PFSK-1 (cell line): ENCODE data around the gene HLA-DPB1.

Experiments
- FOXP2 ChIP-seq: optimal IDR thresholded peaks from 2 replicates; pipeline ENCODE3; 2011; ENCODE audit warnings: borderline replicate concordance, control low read depth, inconsistent platforms; ENCODE audit not compliant: insufficient read depth; ENCODE audit errors: extremely low read length, extremely low read depth
- POLR2AphosphoS5 ChIP-seq: IDR thresholded peaks from 2 replicates; pipeline ENCODE4 v1.6.1; 2012; ENCODE audit warnings: low read depth, mild to moderate bottlenecking, control low read depth, low read length, moderate library complexity
- SIN3A ChIP-seq: IDR thresholded peaks from 2 replicates; pipeline ENCODE4 v1.6.1; 2012; ENCODE audit warnings: mild to moderate bottlenecking, low read length, moderate library complexity, borderline replicate concordance; ENCODE audit not compliant: insufficient read depth
- TAF1 ChIP-seq: IDR thresholded peaks from 2 replicates; pipeline ENCODE4 v1.6.1; 2012; ENCODE audit warnings: low read length, control low read depth, borderline replicate concordance; ENCODE audit not compliant: insufficient read depth
- TF ChIP-seq, protein P1 (sequence below), 2 experiments: IDR thresholded peaks; 2 replicates each; pipeline versions ENCODE4 v1.6.1 to v1.8.0; 2011 to 2012; ENCODE audit warnings: low read depth in 2 of 2, low read length in 2 of 2, control low read depth in 1 of 2, inconsistent platforms in 1 of 2, mild to moderate bottlenecking in 1 of 2, moderate library complexity in 1 of 2; ENCODE audit not compliant: insufficient read depth in 1 of 2

HLA-DPB1 gene

DNA sequence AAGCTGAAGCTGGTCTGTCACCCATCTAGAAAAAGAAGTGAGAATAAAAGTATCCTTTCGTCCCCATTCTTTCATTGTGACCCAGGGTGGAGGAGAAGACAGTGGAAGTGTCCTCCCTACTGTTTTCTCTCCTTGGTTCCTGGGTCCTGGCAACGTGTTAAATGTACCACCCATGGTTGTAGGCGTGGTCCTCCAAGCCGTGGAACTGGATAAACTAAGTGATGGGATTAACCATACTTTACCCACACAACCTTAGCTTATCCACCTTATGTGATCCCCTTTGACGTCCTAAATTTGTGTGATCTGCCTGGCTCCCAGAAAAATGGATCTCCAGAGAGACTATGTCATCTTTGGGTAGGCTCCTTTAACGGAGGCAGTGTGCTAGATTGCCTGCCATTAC, 47.4 kb downstream of the HLA-DPB1 start:
- no peak for TF ChIP-seq TAF1
- TF ChIP-seq, protein P1, sequence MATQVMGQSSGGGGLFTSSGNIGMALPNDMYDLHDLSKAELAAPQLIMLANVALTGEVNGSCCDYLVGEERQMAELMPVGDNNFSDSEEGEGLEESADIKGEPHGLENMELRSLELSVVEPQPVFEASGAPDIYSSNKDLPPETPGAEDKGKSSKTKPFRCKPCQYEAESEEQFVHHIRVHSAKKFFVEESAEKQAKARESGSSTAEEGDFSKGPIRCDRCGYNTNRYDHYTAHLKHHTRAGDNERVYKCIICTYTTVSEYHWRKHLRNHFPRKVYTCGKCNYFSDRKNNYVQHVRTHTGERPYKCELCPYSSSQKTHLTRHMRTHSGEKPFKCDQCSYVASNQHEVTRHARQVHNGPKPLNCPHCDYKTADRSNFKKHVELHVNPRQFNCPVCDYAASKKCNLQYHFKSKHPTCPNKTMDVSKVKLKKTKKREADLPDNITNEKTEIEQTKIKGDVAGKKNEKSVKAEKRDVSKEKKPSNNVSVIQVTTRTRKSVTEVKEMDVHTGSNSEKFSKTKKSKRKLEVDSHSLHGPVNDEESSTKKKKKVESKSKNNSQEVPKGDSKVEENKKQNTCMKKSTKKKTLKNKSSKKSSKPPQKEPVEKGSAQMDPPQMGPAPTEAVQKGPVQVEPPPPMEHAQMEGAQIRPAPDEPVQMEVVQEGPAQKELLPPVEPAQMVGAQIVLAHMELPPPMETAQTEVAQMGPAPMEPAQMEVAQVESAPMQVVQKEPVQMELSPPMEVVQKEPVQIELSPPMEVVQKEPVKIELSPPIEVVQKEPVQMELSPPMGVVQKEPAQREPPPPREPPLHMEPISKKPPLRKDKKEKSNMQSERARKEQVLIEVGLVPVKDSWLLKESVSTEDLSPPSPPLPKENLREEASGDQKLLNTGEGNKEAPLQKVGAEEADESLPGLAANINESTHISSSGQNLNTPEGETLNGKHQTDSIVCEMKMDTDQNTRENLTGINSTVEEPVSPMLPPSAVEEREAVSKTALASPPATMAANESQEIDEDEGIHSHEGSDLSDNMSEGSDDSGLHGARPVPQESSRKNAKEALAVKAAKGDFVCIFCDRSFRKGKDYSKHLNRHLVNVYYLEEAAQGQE (IDR thresholded peaks at IDR 0.05; ENCODE audit: insufficient read depth in 1 of 2, low read depth in 2 of 2, low read length in 2 of 2): no peak
- TF ChIP-seq SIN3A: no peak
- TF ChIP-seq POLR2AphosphoS5: no peak
- TF ChIP-seq FOXP2: no peak

DNA sequence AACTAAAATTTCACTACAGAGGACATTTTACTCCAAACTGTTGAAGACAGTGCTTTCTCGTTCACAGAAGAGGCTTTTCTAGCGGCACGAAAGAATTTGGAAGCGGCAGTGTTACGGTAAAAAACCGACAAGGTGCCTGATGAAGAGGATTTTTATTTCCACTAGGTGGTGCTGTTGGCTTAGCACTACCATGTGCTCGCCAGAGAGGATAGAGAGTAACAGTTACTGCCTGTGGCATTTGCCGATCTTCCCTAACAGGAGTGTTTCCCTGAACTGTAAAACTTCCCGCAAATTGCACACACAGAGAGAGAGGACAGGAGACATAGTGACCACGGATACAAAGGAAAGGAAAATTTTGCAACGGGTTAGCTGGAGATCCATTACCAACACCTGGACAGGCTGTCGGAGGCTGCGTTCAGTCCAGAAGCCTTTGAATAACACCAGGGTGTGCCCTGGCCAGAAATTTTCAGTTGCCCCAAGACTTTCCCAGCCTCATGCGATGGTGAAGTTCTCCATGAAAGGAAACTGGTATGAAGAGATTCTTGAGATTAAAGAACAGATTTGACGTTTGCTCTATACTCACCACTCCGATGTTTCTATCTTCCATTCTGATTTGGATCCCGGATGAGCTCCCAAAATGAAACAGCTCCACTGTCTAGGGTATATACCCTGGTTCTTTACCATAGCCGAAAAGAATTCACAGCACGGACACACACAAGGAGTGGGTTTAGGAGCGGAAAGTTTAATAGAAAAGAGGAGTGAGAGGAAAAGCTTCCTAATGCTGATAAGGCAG, 48.1 kb downstream of the HLA-DPB1 start:
- TF ChIP-seq, protein P1 (IDR thresholded peaks at IDR 0.05; ENCODE audit: insufficient read depth in 1 of 2, low read depth in 2 of 2, low read length in 2 of 2): no peak
- TF ChIP-seq FOXP2 (no peak), TAF1 (no peak), SIN3A (no peak), POLR2AphosphoS5 (no peak)

DNA sequence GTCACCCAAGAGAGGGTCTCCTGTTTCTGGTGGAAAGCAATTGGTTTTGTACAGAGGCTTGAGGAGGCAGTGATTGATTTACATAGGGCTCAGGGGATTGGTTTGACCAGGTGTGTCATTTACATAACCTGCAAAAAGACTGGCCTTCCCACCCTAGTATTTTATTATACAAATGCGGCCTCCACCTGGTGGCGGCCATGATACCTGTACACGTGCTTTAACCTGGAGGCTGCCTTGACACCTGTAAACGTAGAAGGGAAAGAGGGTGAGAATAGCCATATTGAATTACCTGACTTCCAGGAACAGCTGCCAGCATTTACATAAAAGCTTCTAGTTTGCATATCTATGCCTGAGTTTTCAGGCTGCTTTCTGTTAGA, 48.7 kb downstream of the HLA-DPB1 start:
- TF ChIP-seq POLR2AphosphoS5 (no peak), TAF1 (no peak)

DNA sequence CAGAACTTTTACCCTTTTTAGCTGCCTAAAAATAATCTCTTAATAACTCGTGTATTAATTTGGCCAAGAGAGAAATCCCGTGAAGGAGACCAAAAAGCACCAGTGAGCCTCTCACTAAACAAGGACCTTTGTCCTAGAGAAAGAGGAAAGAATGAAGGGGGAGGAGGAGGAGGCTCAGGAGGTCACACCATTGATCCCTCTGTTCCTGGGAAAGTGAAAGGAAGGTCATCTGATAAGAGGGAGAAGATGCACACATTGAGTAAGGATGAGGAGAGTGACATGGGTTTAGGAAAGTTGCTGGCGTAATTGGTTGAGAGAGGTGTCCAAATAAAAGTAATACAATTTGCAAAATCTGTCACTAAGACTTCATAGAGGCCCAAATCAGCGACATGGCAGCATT, 49.2 kb downstream of the HLA-DPB1 start:
- TF ChIP-seq POLR2AphosphoS5 (no peak), TAF1 (no peak), FOXP2 (no peak), SIN3A (no peak)
- TF ChIP-seq, protein P1 (IDR thresholded peaks at IDR 0.05; ENCODE audit: insufficient read depth in 1 of 2, low read depth in 2 of 2, low read length in 2 of 2): no peak

DNA sequence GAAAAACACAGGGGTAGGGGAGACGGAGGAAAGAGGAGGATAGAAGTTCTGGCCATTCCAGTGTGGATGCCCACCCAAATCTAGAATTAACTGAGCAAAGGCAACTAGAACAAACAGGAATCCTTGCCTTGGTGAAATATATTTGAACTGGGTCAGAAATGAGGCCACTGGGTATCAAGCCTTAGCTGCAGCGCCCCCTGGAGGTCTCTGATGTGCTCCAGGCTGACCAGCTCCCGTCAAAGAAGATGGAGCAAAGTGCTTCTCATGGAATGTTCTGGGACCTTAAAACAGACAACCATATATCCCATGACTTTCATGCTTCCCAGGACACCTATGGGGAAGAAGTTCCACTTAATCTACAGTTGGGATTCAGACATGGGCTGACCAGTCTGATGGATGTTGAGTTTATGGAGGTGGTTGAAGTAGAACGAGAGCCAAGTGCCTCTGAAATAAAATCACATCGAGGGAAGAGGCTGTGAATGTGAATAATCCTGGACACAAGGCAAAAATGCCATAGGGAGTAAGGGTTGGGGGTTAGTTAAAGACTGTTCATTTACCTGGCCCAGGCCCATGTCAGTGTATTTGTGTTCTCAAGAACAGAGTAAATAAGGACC, 50.4 kb downstream of the HLA-DPB1 start:
- TF ChIP-seq POLR2AphosphoS5 (no peak), TAF1 (no peak), FOXP2 (no peak), SIN3A (no peak)
- TF ChIP-seq, protein P1 (IDR thresholded peaks at IDR 0.05; ENCODE audit: insufficient read depth in 1 of 2, low read depth in 2 of 2, low read length in 2 of 2): no peak
